Endothelial cell of umbilical vein (primary cell): ENCODE data around the gene OPCML.

ENCODE experiments used
- CTCF ChIP-seq, 2 donors: IDR thresholded peaks; 1 replicate in 1 of 2; 2 replicates in 1 of 2; pipeline ENCODE4 v1.5.1; 2011; ENCODE audit warnings: low read length in 2 of 2, mild to moderate bottlenecking in 2 of 2, moderate library complexity in 2 of 2, control low read depth in 1 of 2, inconsistent platforms in 1 of 2, low read depth in 1 of 2; ENCODE audit not compliant: insufficient read depth in 1 of 2; ENCODE audit errors: extremely low read depth in 1 of 2
- FOS ChIP-seq: IDR thresholded peaks from 2 replicates; pipeline ENCODE4 v1.6.1; 2011; ENCODE audit warnings: mild to moderate bottlenecking, low read length, moderate library complexity, borderline replicate concordance; ENCODE audit not compliant: insufficient read depth
- MAX ChIP-seq: IDR thresholded peaks from 2 replicates; pipeline ENCODE4 v1.6.1; 2011; ENCODE audit not compliant: insufficient read depth, insufficient read length
- POLR2A ChIP-seq: IDR thresholded peaks from 2 replicates; pipeline ENCODE4 v1.6.1; 2012; ENCODE audit warnings: low read depth, mild to moderate bottlenecking, control low read depth, low read length

GRCh38 chr11:133551064-133551463 lies 18.8 kb upstream of the OPCML start:
- TF ChIP-seq CTCF (IDR thresholded peaks at IDR 0.05; ENCODE audit: extremely low read depth in 1 of 2, insufficient read depth in 1 of 2, low read depth in 1 of 2, low read length in 2 of 2) (no peak), POLR2A (no peak), FOS (no peak), MAX (no peak)
